Caco-2 (cell line): ENCODE results near the gene GRIN2A. TPM values are rescaled to one million over a fixed set of nuclear protein-coding genes. Genes with fewer than 3 reads are reported as not detected.

ENCODE experiments used
- BruUV-seq: library from RNA; stranded (reverse); fragments of 400-500 nt; replicated peaks from 2 replicates; lab custom pipeline; 2021; lab: Mats Ljungman, UMichigan
- CTCF ChIA-PET: fragments of 300-600 bp; sonication (Branson Sonifier 250); formaldehyde crosslinking; loops from one replicate; lab custom pipeline; 2022; ENCODE audit warnings: antibody characterized with exemption; lab: Charles Lee
- POLR2A ChIA-PET: fragments of 300-600 bp; sonication (Branson Sonifier 250); formaldehyde crosslinking; loops from one replicate; lab custom pipeline; 2022; ENCODE audit warnings: antibody characterized with exemption; lab: Charles Lee
- DNase-seq, 2 experiments: peaks; one replicate each; pipeline versions ENCODE4 v3.0.0 to v3.0.0-alpha.2; 2020 to 2022
- H3K27me3 ChIP-seq: replicated peaks from 2 replicates; pipeline ENCODE4 v1.6.0; 2011; ENCODE audit warnings: low read length; ENCODE audit not compliant: control insufficient read depth, insufficient read depth
- H3K36me3 ChIP-seq: 2 replicates; pipeline ENCODE4 v1.5.1; 2011; ENCODE audit warnings: low read length; ENCODE audit not compliant: control insufficient read depth, insufficient read depth
- H3K4me1 ChIP-seq: fragments of 250-450 bp; sonication (Bioruptor Pico); 2 replicates; pipeline ENCODE4 v1.5.1; 2020; ENCODE audit warnings: mild to moderate bottlenecking
- H3K4me3 ChIP-seq: 2 replicates; pipeline ENCODE4 v1.5.1; 2011; ENCODE audit warnings: low read depth, mild to moderate bottlenecking, control low read depth, low read length
- H3K9me3 ChIP-seq: fragments of 250-450 bp; sonication (Bioruptor Pico); 2 replicates; pipeline ENCODE4 v1.5.1; 2020; ENCODE audit warnings: mild to moderate bottlenecking, moderate library complexity
- H3K27ac Mint-ChIP-seq: one replicate; pipeline ENCODE4 v1.8.0; 2022; ENCODE audit warnings: mixed read lengths; ENCODE audit not compliant: unreplicated experiment
- H3K27me3 Mint-ChIP-seq: one replicate; pipeline ENCODE4 v1.8.0; 2022; ENCODE audit warnings: mixed read lengths; ENCODE audit not compliant: insufficient read depth, unreplicated experiment
- H3K36me3 Mint-ChIP-seq: one replicate; pipeline ENCODE4 v1.8.0; 2022; ENCODE audit warnings: mild to moderate bottlenecking, mixed read lengths; ENCODE audit not compliant: insufficient read depth, unreplicated experiment
- H3K4me1 Mint-ChIP-seq: one replicate; pipeline ENCODE4 v1.8.0; 2022; ENCODE audit warnings: low read depth, mixed read lengths; ENCODE audit not compliant: unreplicated experiment
- H3K4me3 Mint-ChIP-seq: one replicate; pipeline ENCODE4 v1.8.0; 2022; ENCODE audit warnings: mild to moderate bottlenecking, moderate library complexity, mixed read lengths; ENCODE audit not compliant: unreplicated experiment
- H3K9me3 Mint-ChIP-seq: one replicate; pipeline ENCODE4 v1.8.0; 2022; ENCODE audit warnings: mixed read lengths; ENCODE audit not compliant: unreplicated experiment
- intact Hi-C: fragments of 100-400 bp; cut with micrococcal nuclease; formaldehyde crosslinking; loops from one replicate; pipeline ENCODE4 v1.10.0; 2022; ENCODE audit not compliant: unreplicated experiment
- total RNA-seq: library from RNA; stranded (reverse); gene quantifications from 2 replicates; pipeline ENCODE4 v1.2.3, GENCODE V29; 2022
- TF ChIP-seq, protein P1 (sequence below), 2 experiments: fragments of 200-600 bp in 1 of 2; IDR thresholded peaks; 1 replicate in 1 of 2; 2 replicates in 1 of 2; pipeline versions ENCODE4 v1.5.1 to v1.8.0; 2011 to 2022; ENCODE audit warnings: antibody characterized with exemption in 1 of 2, control low read depth in 1 of 2, inconsistent platforms in 1 of 2, low read depth in 1 of 2, low read length in 1 of 2, mild to moderate bottlenecking in 1 of 2, moderate library complexity in 1 of 2; ENCODE audit not compliant: insufficient read depth in 1 of 2, severe bottlenecking in 1 of 2, unreplicated experiment in 1 of 2

GRIN2A gene
- total RNA-seq, 1 experiment from 2014 or later: 0.54 TPM

DNA sequence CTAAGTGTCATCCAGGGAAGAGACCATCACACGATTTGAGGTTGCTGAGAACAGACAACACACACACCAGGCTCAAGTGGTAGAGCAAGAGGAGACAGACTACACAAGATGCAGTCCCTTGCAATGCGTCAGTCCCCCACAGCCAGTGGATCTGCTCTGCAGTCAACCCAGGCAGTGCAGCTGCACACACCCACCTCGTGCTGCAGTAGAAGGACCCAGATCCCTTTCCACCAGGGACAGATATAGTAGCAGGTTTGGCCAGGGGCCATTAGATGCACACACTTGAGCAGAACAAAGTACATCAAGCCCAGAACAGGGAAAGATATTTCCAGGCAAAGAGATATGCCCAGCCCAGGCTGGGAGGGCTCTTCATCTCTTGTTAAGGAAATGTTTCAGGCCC, 112.9 kb downstream of the GRIN2A start:
- ChIA-PET CTCF (no interaction called here), POLR2A (no interaction called here)
- no peaks in the 10 kb centered on the region for H3K4me1 ChIP-seq
- Mint-ChIP-seq H3K4me3 (no peak overlapping the region), H3K27ac (no peak overlapping the region), H3K9me3 (no peaks in the 10 kb centered on the region), H3K4me1 (no peaks in the 10 kb centered on the region), H3K36me3 (no peaks in the 10 kb centered on the region), H3K27me3 (peaks cover 9% of the 10 kb centered on the region)
- no TSS peak for BruUV-seq
- no peaks in the 10 kb centered on the region for H3K36me3 ChIP-seq
- no peaks in the 10 kb centered on the region for H3K9me3 ChIP-seq
- no peaks in the 10 kb centered on the region for H3K27me3 ChIP-seq
- no peak overlapping the region for H3K4me3 ChIP-seq
- DNase-seq: no peak
- intact Hi-C loops: no loop called here
- TF ChIP-seq, protein P1, sequence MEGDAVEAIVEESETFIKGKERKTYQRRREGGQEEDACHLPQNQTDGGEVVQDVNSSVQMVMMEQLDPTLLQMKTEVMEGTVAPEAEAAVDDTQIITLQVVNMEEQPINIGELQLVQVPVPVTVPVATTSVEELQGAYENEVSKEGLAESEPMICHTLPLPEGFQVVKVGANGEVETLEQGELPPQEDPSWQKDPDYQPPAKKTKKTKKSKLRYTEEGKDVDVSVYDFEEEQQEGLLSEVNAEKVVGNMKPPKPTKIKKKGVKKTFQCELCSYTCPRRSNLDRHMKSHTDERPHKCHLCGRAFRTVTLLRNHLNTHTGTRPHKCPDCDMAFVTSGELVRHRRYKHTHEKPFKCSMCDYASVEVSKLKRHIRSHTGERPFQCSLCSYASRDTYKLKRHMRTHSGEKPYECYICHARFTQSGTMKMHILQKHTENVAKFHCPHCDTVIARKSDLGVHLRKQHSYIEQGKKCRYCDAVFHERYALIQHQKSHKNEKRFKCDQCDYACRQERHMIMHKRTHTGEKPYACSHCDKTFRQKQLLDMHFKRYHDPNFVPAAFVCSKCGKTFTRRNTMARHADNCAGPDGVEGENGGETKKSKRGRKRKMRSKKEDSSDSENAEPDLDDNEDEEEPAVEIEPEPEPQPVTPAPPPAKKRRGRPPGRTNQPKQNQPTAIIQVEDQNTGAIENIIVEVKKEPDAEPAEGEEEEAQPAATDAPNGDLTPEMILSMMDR (IDR thresholded peaks at IDR 0.05; ENCODE audit: insufficient read depth in 1 of 2, low read depth in 1 of 2, low read length in 1 of 2, severe bottlenecking in 1 of 2, unreplicated experiment in 1 of 2): no peak

DNA sequence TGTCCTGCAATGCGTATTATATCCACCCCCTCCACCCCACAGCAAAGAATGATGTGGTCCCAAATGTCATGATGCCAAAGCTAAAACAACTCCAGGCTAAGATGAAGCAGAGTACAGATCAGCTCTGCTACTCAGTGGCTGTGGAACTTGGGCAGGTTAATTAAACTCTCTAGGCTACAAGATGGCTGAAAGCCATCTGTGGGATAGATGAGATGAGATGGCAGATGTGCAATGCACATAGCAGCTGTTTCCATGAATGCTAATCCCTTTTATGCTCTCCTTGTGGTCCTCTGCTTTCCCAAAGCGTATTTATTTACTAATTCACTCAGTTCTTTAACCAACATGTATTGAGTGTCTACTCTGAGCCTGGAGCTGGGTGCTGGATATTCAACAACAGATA, 114.4 kb downstream of the GRIN2A start:
- Histone ChIP-seq H3K36me3 (no peaks in the 10 kb centered on the region), H3K4me3 (no peak overlapping the region), H3K9me3 (no peaks in the 10 kb centered on the region), H3K27me3 (no peaks in the 10 kb centered on the region), H3K4me1 (no peaks in the 10 kb centered on the region)
- no peaks in the 10 kb centered on the region for H3K36me3 Mint-ChIP-seq
- DNase-seq: no peak
- CTCF ChIA-PET: no interaction called here
- no peak overlapping the region for H3K27ac Mint-ChIP-seq
- H3K4me3 Mint-ChIP-seq: no peak overlapping the region
- no TSS peak for BruUV-seq
- H3K4me1 Mint-ChIP-seq: no peaks in the 10 kb centered on the region
- TF ChIP-seq, protein P1 (IDR thresholded peaks at IDR 0.05; ENCODE audit: insufficient read depth in 1 of 2, low read depth in 1 of 2, low read length in 1 of 2, severe bottlenecking in 1 of 2, unreplicated experiment in 1 of 2): no peak
- POLR2A ChIA-PET: no interaction called here
- H3K27me3 Mint-ChIP-seq: peaks cover 9% of the 10 kb centered on the region
- intact Hi-C loops: no loop called here
- H3K9me3 Mint-ChIP-seq: no peaks in the 10 kb centered on the region

DNA sequence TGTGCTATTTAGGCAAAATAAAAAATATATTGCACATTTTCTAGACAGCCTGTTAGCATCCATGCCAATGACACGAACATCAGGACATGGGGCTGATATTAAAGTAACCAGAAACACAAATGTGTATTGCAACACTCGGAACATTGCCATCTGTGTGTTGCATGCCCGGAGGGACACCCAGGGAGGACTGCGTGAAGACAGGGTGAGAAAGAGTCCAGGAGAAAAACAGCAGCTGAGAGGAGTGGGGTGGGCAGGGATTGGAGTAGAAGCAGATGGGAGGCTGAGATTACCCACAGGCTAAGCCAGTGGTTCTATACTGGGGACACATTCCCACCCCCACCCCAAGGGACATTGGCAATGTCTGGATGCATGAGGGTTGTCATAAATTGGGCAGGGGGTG, 114.8 kb downstream of the GRIN2A start:
- Histone ChIP-seq H3K9me3 (no peaks in the 10 kb centered on the region), H3K27me3 (no peaks in the 10 kb centered on the region), H3K4me3 (no peak overlapping the region), H3K4me1 (no peaks in the 10 kb centered on the region), H3K36me3 (no peaks in the 10 kb centered on the region)
- no TSS peak for BruUV-seq
- H3K27ac Mint-ChIP-seq: no peak overlapping the region
- H3K27me3 Mint-ChIP-seq: peaks cover 9% of the 10 kb centered on the region
- no peaks in the 10 kb centered on the region for H3K36me3 Mint-ChIP-seq
- DNase-seq: no peak
- no peaks in the 10 kb centered on the region for H3K9me3 Mint-ChIP-seq
- H3K4me1 Mint-ChIP-seq: no peaks in the 10 kb centered on the region
- intact Hi-C loops: no loop called here
- H3K4me3 Mint-ChIP-seq: no peak overlapping the region
- CTCF ChIA-PET: no interaction called here
- POLR2A ChIA-PET: no interaction called here
- TF ChIP-seq, protein P1 (IDR thresholded peaks at IDR 0.05; ENCODE audit: insufficient read depth in 1 of 2, low read depth in 1 of 2, low read length in 1 of 2, severe bottlenecking in 1 of 2, unreplicated experiment in 1 of 2): no peak
